Esophagus squamous epithelium (tissue), 5 donors: ENCODE measurements around the gene GAS7. TPM values are rescaled to one million over a fixed set of nuclear protein-coding genes. Genes with fewer than 3 reads are reported as not detected.

Source experiments
- DNase-seq: peaks from one replicate; lab custom pipeline; 2025; lab: John Stamatoyannopoulos, UW
- H3K27ac ChIP-seq, 4 donors: fragments of 200-600 bp; sonication (generic); one replicate each; pipeline ENCODE4 v1.5.1; 2016 to 2019; ENCODE audit warnings: mild to moderate bottlenecking in 1 of 4
- H3K27me3 ChIP-seq, 4 donors: fragments of 200-600 bp; sonication (generic); 1 replicate in 3 of 4; 2 replicates in 1 of 4; pipeline versions ENCODE4 v1.5.1 to v1.6.0; 2017 to 2021; ENCODE audit warnings: antibody characterized with exemption in 1 of 4
- H3K36me3 ChIP-seq, 3 donors: fragments of 200-600 bp; sonication (generic); one replicate each; pipeline ENCODE4 v1.5.1; 2016 to 2019
- H3K4me1 ChIP-seq, 3 donors: fragments of 200-600 bp; sonication (generic); one replicate each; pipeline ENCODE4 v1.5.1; 2017 to 2019
- H3K4me3 ChIP-seq, 4 donors: fragments of 200-600 bp; sonication (generic); 1 replicate in 3 of 4; 2 replicates in 1 of 4; pipeline ENCODE4 v1.5.1; 2016 to 2019; ENCODE audit warnings: mild to moderate bottlenecking in 2 of 4, moderate library complexity in 1 of 4
- H3K9me3 ChIP-seq, 3 donors: fragments of 200-600 bp; sonication (generic); one replicate each; pipeline ENCODE4 v1.5.1; 2016 to 2019
- POLR2A ChIP-seq, 4 donors: fragments of 450-650 bp; IDR thresholded peaks; one replicate each; pipeline ENCODE4 v1.6.1; 2017; ENCODE audit warnings: antibody characterized with exemption in 4 of 4, mild to moderate bottlenecking in 4 of 4, moderate library complexity in 3 of 4
- WGBS, 2 donors: methylation state at CpG; one replicate each; pipeline ENCODE4 v1.1.5; 2018; 5-methylcytosine and 5-hydroxymethylcytosine counted together
- intact Hi-C: fragments of 100-400 bp; cut with DNase I; formaldehyde crosslinking; loops from one replicate; pipeline ENCODE4 v1.15.0; 2022
- total RNA-seq, 4 donors: library from RNA; depleted of rRNA; stranded (reverse); fragments of >200 nt; gene quantifications; one replicate each; pipeline ENCODE4 v1.1.0, GENCODE V29; 2016
- TF ChIP-seq, protein P1 (sequence below), 6 experiments: fragments of 450-650 bp in 4 of 6; fragments of 200-600 bp in 2 of 6; sonication (generic) in 2 of 6; IDR thresholded peaks; one replicate each; pipeline ENCODE4 v1.5.1; 2016 to 2019; ENCODE audit warnings: antibody characterized with exemption in 6 of 6, mild to moderate bottlenecking in 4 of 6, moderate library complexity in 4 of 6
- donor health status: DM: yes; HTN: yes; CAD: no.

GAS7 gene
- total RNA-seq, 4 donors from 2014 or later, result 16.8 to 39.1 (median 30.1) TPM

DNA sequence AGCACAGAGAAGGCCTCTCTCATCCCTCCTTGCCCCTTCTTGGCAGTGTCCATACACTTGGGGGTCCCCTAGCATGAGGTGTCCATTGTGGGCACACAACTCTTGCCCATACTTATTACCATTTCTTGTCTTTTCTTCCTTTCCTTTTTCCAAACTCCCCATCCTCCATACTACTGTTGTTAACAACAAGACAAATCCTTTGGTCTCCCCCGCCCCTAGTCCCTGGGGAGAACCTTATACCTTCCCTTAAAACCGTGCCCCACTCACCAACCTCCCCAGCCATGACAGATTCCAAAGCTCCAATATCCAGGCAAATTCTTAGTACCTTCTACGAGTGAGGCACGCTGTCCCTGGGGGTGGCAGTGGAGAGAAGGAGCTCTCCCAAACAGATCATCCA is 82.9 kb downstream of the GAS7 start:
- Histone ChIP-seq H3K27ac (peak overlapping the region; percentile 75 to 95 (median 88)), H3K9me3 (no peaks in the 10 kb centered on the region), H3K36me3 (no peaks in the 10 kb centered on the region), H3K4me3 (peak overlapping the region in 1 of 4 donors; percentile 22), H3K4me1 (peaks cover 45 to 73% (median 49%) of the 10 kb centered on the region in 3 donors), H3K27me3 (no peaks in the 10 kb centered on the region)
- TF ChIP-seq POLR2A (IDR thresholded peaks at IDR 0.05), result no peak
- TF ChIP-seq, protein P1, sequence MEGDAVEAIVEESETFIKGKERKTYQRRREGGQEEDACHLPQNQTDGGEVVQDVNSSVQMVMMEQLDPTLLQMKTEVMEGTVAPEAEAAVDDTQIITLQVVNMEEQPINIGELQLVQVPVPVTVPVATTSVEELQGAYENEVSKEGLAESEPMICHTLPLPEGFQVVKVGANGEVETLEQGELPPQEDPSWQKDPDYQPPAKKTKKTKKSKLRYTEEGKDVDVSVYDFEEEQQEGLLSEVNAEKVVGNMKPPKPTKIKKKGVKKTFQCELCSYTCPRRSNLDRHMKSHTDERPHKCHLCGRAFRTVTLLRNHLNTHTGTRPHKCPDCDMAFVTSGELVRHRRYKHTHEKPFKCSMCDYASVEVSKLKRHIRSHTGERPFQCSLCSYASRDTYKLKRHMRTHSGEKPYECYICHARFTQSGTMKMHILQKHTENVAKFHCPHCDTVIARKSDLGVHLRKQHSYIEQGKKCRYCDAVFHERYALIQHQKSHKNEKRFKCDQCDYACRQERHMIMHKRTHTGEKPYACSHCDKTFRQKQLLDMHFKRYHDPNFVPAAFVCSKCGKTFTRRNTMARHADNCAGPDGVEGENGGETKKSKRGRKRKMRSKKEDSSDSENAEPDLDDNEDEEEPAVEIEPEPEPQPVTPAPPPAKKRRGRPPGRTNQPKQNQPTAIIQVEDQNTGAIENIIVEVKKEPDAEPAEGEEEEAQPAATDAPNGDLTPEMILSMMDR (IDR thresholded peaks at IDR 0.05), result no peak
- WGBS, 2 donors, result 69 to 72% methylated on average over 4 of the region's 4 CpGs
- DNase-seq, result no peak
- intact Hi-C loops, result no loop called here

DNA sequence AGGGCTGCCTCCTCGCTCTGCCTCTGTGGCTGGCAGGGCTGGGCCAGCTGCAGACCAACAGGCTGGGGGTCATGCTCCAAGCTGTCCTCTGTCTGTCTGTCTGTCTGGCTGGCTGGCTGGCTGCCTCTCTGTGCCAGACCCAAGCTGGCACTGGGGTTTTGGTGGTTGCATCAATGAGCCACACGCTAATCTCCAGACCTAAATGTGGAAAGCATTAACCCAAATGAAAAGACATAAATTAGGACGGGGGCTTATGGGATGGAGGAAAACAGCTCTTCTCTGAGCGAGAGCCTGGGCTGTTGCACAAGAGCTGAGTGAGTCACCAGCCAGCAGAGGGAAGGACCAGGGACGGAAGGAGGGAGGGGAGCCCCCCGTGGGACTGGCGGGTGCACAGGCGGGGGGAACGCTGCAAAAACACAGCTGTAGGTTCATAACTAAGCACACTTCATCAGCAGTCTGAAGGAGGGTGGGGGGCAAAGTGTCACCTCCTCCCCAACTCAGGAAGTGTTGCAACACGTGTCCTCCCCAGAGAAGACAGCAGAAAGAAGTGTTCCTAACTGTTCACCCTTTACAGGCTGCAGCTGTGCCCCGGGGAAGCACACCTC is 83.4 kb downstream of the GAS7 start:
- H3K9me3 ChIP-seq, result no peaks in the 10 kb centered on the region
- intact Hi-C loops, result no loop called here
- no peaks in the 10 kb centered on the region for H3K27me3 ChIP-seq
- H3K27ac ChIP-seq, result peak overlapping the region; percentile 75 to 95 (median 88)
- no peak for TF ChIP-seq POLR2A (IDR thresholded peaks at IDR 0.05)
- TF ChIP-seq, protein P1 (IDR thresholded peaks at IDR 0.05), result no peak
- peaks cover 40 to 68% (median 46%) of the 10 kb centered on the region in 3 donors for H3K4me1 ChIP-seq
- no peaks in the 10 kb centered on the region for H3K36me3 ChIP-seq
- peak; percentile 48 for DNase-seq
- peak overlapping the region in 3 of 4 donors; percentile 16 to 37 (median 22) for H3K4me3 ChIP-seq
- WGBS, 2 donors, result 0 to 2% methylated on average over 10 of the region's 11 CpGs

DNA sequence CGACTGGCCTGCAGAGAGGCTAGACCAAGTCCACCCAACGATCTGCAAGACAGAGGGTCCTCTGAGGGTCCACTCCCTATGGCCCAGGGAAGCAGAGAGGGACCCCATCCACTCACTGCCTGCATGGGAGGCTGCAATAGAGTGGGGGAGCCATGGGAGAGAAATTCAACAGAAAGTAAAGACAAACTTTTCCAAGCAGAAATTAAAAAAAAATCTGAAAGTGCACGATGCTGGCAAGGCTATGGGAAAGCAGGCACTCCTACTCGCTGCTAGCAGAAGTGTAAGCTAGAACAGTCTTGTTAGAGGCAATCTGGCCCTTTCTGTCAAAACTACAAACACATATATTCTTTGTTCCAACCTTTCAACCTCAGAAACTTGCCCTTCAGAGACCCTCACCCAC is 85.4 kb downstream of the GAS7 start:
- TF ChIP-seq, protein P1 (IDR thresholded peaks at IDR 0.05), result no peak
- TF ChIP-seq POLR2A (IDR thresholded peaks at IDR 0.05), result no peak
- intact Hi-C loops, result no loop called here
- H3K9me3 ChIP-seq, result no peaks in the 10 kb centered on the region
- H3K4me1 ChIP-seq, result peaks cover 27 to 47% (median 28%) of the 10 kb centered on the region in 3 donors
- H3K4me3 ChIP-seq, result no peak overlapping the region
- H3K27ac ChIP-seq, result peak overlapping the region in 1 of 4 donors; percentile 91
- no peaks in the 10 kb centered on the region for H3K27me3 ChIP-seq
- DNase-seq, result no peak
- WGBS, 2 donors, result 62 to 71% methylated on average over 4 of the region's 4 CpGs
- no peaks in the 10 kb centered on the region for H3K36me3 ChIP-seq

DNA sequence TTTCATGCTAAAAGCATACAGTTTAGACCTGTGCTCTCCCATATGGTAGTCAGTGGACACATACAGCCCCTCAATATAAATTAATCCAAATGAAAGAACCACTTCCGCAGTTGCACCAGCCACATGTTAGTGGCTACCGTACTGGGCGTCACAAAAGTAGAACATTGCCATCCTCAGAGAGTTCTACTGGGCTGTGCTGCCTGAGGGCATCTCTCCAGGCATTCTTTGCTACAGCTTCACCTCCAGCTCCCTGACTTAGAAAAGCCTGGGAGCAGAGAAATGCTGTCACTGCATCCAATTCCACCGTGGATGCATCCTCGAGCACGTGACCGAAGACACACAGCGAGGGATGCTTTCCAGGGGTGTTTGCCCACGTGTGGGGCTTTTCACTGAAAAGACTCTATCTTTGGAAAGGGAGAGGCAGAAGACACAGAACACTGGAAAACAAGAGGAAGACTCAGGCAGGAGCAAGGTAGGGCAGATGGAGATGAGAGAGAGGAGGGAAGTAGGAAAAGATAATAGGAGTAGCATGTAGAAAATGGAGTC is 86.4 kb downstream of the GAS7 start:
- no peak for DNase-seq
- WGBS, 2 donors, result 80 to 92% methylated on average over 8 to 9 of the region's 9 CpGs
- no peak overlapping the region for H3K27ac ChIP-seq
- H3K4me1 ChIP-seq, result peaks cover 25 to 40% (median 26%) of the 10 kb centered on the region in 3 donors
- no peak for TF ChIP-seq POLR2A (IDR thresholded peaks at IDR 0.05)
- TF ChIP-seq, protein P1 (IDR thresholded peaks at IDR 0.05), result no peak
- intact Hi-C loops, result no loop called here
- H3K27me3 ChIP-seq, result no peaks in the 10 kb centered on the region
- no peak overlapping the region for H3K4me3 ChIP-seq
- no peaks in the 10 kb centered on the region for H3K36me3 ChIP-seq
- H3K9me3 ChIP-seq, result no peaks in the 10 kb centered on the region

DNA sequence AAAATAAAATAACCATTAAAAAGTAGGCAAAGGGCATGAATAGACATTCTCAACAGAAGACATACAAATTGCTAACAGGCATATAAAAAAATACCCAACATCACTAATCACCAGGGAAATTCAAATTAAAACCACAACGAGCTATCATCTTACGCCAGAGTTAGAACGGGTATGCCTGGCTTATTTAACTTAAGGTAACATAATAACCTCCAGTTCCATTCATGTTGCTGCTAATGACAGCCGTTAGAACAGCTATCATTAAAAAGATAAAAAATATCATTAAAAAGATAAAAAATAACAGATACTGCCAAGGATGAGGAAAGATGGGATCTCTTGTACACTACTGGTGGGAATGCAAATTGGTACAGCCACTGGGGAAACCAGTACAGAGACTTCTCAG is 89.3 kb downstream of the GAS7 start:
- Histone ChIP-seq H3K9me3 (no peaks in the 10 kb centered on the region), H3K4me1 (peaks cover 9 to 34% (median 17%) of the 10 kb centered on the region in 3 donors), H3K27me3 (no peaks in the 10 kb centered on the region), H3K4me3 (no peak overlapping the region), H3K27ac (no peak overlapping the region), H3K36me3 (no peaks in the 10 kb centered on the region)
- intact Hi-C loops, result no loop called here
- no peak for DNase-seq
- WGBS, 2 donors, result 77 to 78% methylated on average over 4 of the region's 4 CpGs
- TF ChIP-seq, protein P1 (IDR thresholded peaks at IDR 0.05), result no peak
- no peak for TF ChIP-seq POLR2A (IDR thresholded peaks at IDR 0.05)
